Measurements from ENCODE around the gene STAMBP.

STAMBP gene

DNA sequence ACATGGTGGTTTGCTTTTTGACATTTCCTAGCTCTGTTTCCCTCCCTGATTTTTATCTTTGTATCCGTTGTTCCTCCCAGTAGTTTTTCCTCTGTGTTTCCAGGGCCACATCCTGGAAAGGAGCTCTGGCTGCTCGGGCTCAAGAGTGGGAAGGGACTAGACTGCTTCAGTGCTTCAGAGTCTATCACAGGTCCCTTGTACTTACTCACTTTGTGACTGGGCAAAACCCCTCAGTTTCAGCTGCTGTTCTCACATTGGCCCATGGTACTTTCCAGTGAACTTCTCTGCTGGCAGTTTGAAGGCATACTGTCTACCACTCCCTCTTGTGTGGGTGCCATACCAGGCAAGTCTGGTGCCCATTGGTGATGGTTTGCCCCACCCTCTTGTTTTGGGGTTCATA is 7.5 kb upstream of the STAMBP start:
- FAIRE-seq (no peak), DNase-seq (ENCODE audit: insufficient read length, low spot score) (no peak)
- TF ChIP-seq CTCF (IDR thresholded peaks at IDR 0.05; ENCODE audit: insufficient read depth, missing control alignments): no peak

DNA sequence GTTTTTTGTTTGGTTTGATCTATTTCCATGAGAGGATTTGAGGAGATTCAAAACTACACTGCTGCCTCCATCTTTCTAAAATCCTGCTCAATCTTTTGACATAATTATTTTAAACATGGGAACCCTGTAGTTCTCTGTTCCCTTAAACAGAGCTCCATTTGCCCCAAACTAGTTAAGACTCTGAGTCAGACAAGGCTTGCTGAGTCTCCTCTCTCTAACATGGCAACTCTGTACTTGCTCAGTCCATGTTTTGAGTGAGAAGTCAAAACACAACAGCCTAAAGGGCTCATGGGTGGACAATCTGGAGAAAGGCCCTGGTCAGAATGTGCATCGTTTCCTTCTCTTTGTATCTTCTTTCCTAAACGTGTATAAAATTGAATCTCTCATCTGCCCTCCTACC is 7.1 kb upstream of the STAMBP start:
- DNase-seq (ENCODE audit: insufficient read length, low spot score): no peak

DNA sequence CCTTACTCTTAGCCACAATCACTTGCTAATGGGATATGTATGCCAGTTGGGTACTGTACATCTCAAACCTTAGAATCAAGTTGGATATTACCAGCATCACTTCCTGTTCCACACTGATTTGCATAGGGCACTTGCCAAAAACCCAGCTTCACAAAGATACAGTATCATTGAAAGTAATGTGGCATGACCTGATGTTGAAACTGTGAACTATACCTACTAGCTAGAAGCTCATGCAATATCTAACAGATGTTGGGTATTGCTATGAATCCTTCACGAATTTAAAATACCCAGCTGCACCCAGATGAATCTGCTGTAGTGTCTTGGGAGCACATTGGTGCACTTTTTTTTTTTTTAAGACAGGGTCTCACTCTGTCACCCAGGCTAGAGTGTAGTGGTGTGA is 6.5 kb upstream of the STAMBP start:
- FAIRE-seq (no peak), DNase-seq (ENCODE audit: insufficient read length, low spot score) (no peak)
- TF ChIP-seq CTCF (IDR thresholded peaks at IDR 0.05; ENCODE audit: insufficient read depth, missing control alignments): no peak

More for the DNA sequence above, 7.1 kb upstream of the STAMBP start:
- no peak for TF ChIP-seq CTCF (IDR thresholded peaks at IDR 0.05; ENCODE audit: insufficient read depth, missing control alignments)
- no peak for FAIRE-seq

GRCh38 chr2:73822991-73823390 is 5.8 kb upstream of the STAMBP start:
- no peak for TF ChIP-seq CTCF (IDR thresholded peaks at IDR 0.05; ENCODE audit: insufficient read depth, missing control alignments)
- FAIRE-seq: no peak
- no peak for DNase-seq (ENCODE audit: insufficient read length, low spot score)

DNA sequence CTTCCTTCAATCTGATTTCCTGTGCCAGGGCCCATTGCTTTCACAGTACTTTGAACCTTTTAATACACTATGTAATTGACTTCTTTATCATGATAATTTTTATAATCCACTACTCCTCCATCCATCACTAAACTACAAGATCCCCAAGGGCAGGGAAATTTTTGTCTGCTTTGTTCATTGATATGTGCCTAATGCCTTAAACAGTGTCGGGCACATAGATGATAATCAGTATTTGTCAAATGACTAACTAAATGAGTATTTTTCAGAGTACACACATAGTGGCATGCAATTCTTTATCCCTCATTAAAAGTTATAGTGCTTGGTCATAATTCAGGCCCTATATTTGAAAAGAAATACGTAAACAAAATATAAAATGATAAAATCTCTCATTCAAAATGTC is 5.3 kb upstream of the STAMBP start:
- TF ChIP-seq CTCF (IDR thresholded peaks at IDR 0.05; ENCODE audit: insufficient read depth, missing control alignments): no peak
- DNase-seq (ENCODE audit: insufficient read length, low spot score) (no peak), FAIRE-seq (no peak)

GRCh38 chr2:73823916-73824523 is 4.7 kb upstream of the STAMBP start:
- FAIRE-seq (peak; percentile 70), DNase-seq (ENCODE audit: insufficient read length, low spot score) (no peak)
- TF ChIP-seq CTCF (IDR thresholded peaks at IDR 0.05; ENCODE audit: insufficient read depth, missing control alignments): peak; percentile 90

DNA sequence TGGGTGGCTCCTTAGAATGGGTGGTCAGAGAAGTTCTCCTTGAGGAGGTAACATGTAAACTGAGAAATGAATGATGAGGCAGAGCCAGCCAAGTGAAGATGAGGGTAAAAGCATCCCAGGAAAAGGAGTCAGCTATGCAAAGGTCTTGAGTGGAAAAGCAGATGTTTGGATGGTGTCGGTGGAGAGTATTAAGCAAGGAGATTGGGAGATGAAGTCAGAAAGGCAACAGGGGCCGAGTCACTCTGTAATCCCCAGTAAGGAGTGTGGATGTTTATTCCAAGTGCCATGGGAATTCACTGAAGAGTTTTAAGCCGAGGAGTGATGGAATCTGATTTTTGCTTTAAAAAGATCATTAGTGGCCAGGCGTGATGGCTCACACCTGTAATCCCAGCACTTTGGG is 3.4 kb upstream of the STAMBP start:
- no peak for DNase-seq (ENCODE audit: insufficient read length, low spot score)
- no peak for TF ChIP-seq CTCF (IDR thresholded peaks at IDR 0.05; ENCODE audit: insufficient read depth, missing control alignments)

More for the DNA sequence above, 3.4 kb upstream of the STAMBP start:
- no peak for FAIRE-seq
